Glutamatergic neuron (in vitro differentiated cells): ENCODE results near the gene FREM3. TPM values are rescaled to one million over a fixed set of nuclear protein-coding genes. Genes with fewer than 3 reads are reported as not detected.
"Not testable (repeated sequence)": the region's sequence is repeated elsewhere in the genome, so short reads cannot be mapped to it uniquely, and the experiment has no call there.

Source experiments
- DNase-seq: peaks from one replicate; pipeline ENCODE4 v3.0.0; 2022
- H3K27ac Mint-ChIP-seq: one replicate; pipeline ENCODE4 v1.8.0; 2020; ENCODE audit warnings: mild to moderate bottlenecking, mixed read lengths, inconsistent platforms; ENCODE audit not compliant: unreplicated experiment
- H3K27me3 Mint-ChIP-seq: one replicate; pipeline ENCODE4 v1.8.0; 2020; ENCODE audit warnings: mild to moderate bottlenecking, moderate library complexity, mixed read lengths, inconsistent platforms; ENCODE audit not compliant: unreplicated experiment
- H3K36me3 Mint-ChIP-seq: one replicate; pipeline ENCODE4 v1.8.0; 2020; ENCODE audit warnings: mild to moderate bottlenecking, mixed read lengths, inconsistent platforms; ENCODE audit not compliant: unreplicated experiment
- H3K4me1 Mint-ChIP-seq: one replicate; pipeline ENCODE4 v1.8.0; 2020; ENCODE audit warnings: mild to moderate bottlenecking, low read depth, mixed read lengths, inconsistent platforms; ENCODE audit not compliant: unreplicated experiment
- H3K4me3 Mint-ChIP-seq: one replicate; pipeline ENCODE4 v1.8.0; 2020; ENCODE audit warnings: mild to moderate bottlenecking, mixed read lengths, inconsistent platforms; ENCODE audit not compliant: unreplicated experiment
- H3K9me3 Mint-ChIP-seq: one replicate; pipeline ENCODE4 v1.8.0; 2020; ENCODE audit warnings: mild to moderate bottlenecking, moderate library complexity, mixed read lengths, inconsistent platforms; ENCODE audit not compliant: unreplicated experiment
- CTCF ChIP-seq: fragments of 200-600 bp; sonication (generic); IDR thresholded peaks from one replicate; pipeline ENCODE4 v1.5.0; 2021; ENCODE audit not compliant: partially characterized antibody, unreplicated experiment
- total RNA-seq: library from RNA; stranded (reverse); fragmentation: NEBNext Ultra II Directional; extraction: Animal tissue kit (Norgen Biotek cat#: 25700); gene quantifications from one replicate; pipeline ENCODE4 v1.2.1, GENCODE V29; 2021; ENCODE audit not compliant: unreplicated experiment

Gene FREM3
- total RNA-seq, 1 donor from 2014 or later, result not detected

DNA sequence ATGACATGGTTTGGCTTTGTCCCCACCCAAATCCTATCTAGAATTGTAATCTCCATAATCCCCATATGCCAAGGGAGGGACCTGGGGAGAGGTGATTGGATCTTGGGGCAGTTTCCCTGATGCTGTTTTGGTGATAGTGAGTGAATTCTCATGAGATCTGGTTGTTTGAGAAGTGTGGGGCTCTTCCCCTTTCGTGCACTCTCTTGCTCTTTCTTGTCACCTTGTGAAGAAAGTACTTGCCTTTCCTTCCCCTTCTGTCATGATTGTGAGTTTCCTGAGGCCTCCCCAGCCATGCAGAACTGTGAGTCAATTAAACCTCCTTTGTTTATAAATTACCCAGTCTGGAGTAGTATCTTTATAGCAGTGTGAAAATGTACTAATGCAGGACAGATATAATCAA is 36.4 kb upstream of the FREM3 start:
- Mint-ChIP-seq H3K27me3 (no peaks in the 10 kb centered on the region), H3K4me3 (no peak overlapping the region), H3K9me3 (no peaks in the 10 kb centered on the region), H3K27ac (no peak overlapping the region), H3K4me1 (peaks cover 3% of the 10 kb centered on the region), H3K36me3 (no peaks in the 10 kb centered on the region)
- TF ChIP-seq CTCF, result no peak
- DNase-seq, result no peak

GRCh38 chr4:143736061-143736460 is 35.6 kb upstream of the FREM3 start:
- H3K27ac Mint-ChIP-seq, H3K9me3 Mint-ChIP-seq, H3K27me3 Mint-ChIP-seq, DNase-seq, H3K36me3 Mint-ChIP-seq, H3K4me3 Mint-ChIP-seq, H3K4me1 Mint-ChIP-seq: not testable (repeated sequence)

- H3K27ac Mint-ChIP-seq, result no peak overlapping the region
- H3K9me3 Mint-ChIP-seq, result no peaks in the 10 kb centered on the region
- TF ChIP-seq CTCF, result no peak
- H3K4me3 Mint-ChIP-seq, result no peak overlapping the region
- H3K36me3 Mint-ChIP-seq, result no peaks in the 10 kb centered on the region
- H3K4me1 Mint-ChIP-seq, result no peaks in the 10 kb centered on the region
- DNase-seq, result no peak
- H3K27me3 Mint-ChIP-seq, result no peaks in the 10 kb centered on the region
These were observed 27.7 kb upstream of the FREM3 start for GRCh38 chr4:143728166-143728565.

GRCh38 chr4:143726714-143727113 is 26.2 kb upstream of the FREM3 start:
- no peak for DNase-seq
- Mint-ChIP-seq H3K27me3 (no peaks in the 10 kb centered on the region), H3K36me3 (no peaks in the 10 kb centered on the region), H3K4me3 (no peak overlapping the region), H3K9me3 (no peaks in the 10 kb centered on the region), H3K4me1 (no peaks in the 10 kb centered on the region), H3K27ac (no peak overlapping the region)
- no peak for TF ChIP-seq CTCF

DNA sequence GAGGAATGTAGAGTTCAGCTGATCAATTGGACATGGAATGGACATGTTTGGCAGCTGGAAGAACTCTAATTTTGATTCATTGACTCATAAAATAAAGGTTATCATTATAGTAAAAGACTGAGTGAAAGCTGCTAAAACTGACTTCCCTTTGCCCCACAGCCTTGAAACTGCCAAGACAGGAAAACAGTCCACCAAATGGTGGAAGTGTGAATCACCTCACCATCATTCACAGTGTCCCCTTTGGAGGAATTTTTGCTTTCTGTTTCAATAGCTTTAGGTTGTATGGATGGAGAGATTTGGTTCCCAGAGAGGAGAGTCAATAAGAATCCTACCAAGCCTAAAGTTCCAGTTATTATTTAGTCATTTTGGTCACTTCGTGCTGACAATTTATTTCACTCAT is 20.8 kb upstream of the FREM3 start:
- no peaks in the 10 kb centered on the region for H3K4me1 Mint-ChIP-seq
- H3K4me3 Mint-ChIP-seq, result no peak overlapping the region
- DNase-seq, result no peak
- no peak overlapping the region for H3K27ac Mint-ChIP-seq
- H3K9me3 Mint-ChIP-seq, result peaks cover 2% of the 10 kb centered on the region
- no peaks in the 10 kb centered on the region for H3K36me3 Mint-ChIP-seq
- H3K27me3 Mint-ChIP-seq, result no peaks in the 10 kb centered on the region
- no peak for TF ChIP-seq CTCF

DNA sequence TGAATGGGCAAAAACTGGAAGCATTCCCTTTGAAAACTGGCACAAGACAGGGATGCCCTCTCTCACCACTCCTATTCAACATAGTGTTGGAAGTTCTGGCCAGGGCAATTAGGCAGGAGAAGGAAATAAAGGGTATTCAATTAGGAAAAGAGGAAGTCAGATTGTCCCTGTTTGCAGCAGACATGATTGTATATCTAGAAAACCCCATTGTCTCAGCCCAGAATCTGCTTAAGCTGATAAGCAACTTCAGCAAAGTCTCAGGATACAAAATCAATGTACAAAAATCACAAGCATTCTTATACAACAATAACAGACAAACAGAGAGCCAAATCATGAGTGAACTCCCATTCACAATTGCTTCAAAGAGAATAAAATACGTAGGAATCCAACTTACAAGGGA is 18.3 kb upstream of the FREM3 start:
- H3K27ac Mint-ChIP-seq, H3K36me3 Mint-ChIP-seq, H3K4me3 Mint-ChIP-seq, H3K27me3 Mint-ChIP-seq, H3K9me3 Mint-ChIP-seq, DNase-seq: not testable (repeated sequence)
- peaks cover 10% of the 10 kb centered on the region for H3K4me1 Mint-ChIP-seq
